Measurements from ENCODE around the gene IGFBP3. TPM values are rescaled to one million over a fixed set of nuclear protein-coding genes. Genes with fewer than 3 reads are reported as not detected.

IGFBP3 gene
- total RNA-seq, 1 donor from 2014 or later = 1,283 TPM

GRCh38 chr7:45921699-45922519 lies 837 bp upstream of the IGFBP3 start:
- Mint-ChIP-seq H3K9me3 (ENCODE audit: unreplicated experiment) (no peaks in the 10 kb centered on the region), H3K27ac (ENCODE audit: unreplicated experiment) (peak overlapping the region; percentile 95), H3K36me3 (ENCODE audit: low read depth, unreplicated experiment) (peaks cover 10% of the 10 kb centered on the region), H3K27me3 (ENCODE audit: low read depth, unreplicated experiment) (no peaks in the 10 kb centered on the region), H3K4me3 (ENCODE audit: unreplicated experiment) (peak overlapping the region; percentile 82), H3K4me1 (ENCODE audit: low read depth, unreplicated experiment) (peaks cover 43% of the 10 kb centered on the region)
- Histone ChIP-seq H4K20me1 (ENCODE audit: insufficient read depth, low read length) (peaks cover 15% of the 10 kb centered on the region), H3K9me3 (ENCODE audit: insufficient read depth, low read depth, low read length) (no peaks in the 10 kb centered on the region), H2AFZ (ENCODE audit: low read depth, low read length) (peak overlapping the region; percentile 45), H3K4me1 (ENCODE audit: insufficient read depth, low read length) (peaks cover 54% of the 10 kb centered on the region), H3K36me3 (ENCODE audit: insufficient read depth, low read length) (no peaks in the 10 kb centered on the region), H3K4me2 (ENCODE audit: low read length) (peak overlapping the region; percentile 87), H3K4me3 (ENCODE audit: insufficient read depth, low read depth, low read length) (peak overlapping the region; percentile 59), H3K79me2 (ENCODE audit: insufficient read depth, low read length) (no peaks in the 10 kb centered on the region), H3K27me3 (ENCODE audit: insufficient read depth, low read length) (peaks cover 9% of the 10 kb centered on the region), H3K9ac (ENCODE audit: low read length) (peak overlapping the region; percentile 71), H3K27ac (ENCODE audit: low read depth, low read length) (peak overlapping the region; percentile 42)
- DNase-seq (ENCODE audit: low read depth) (peak; percentile 57), FAIRE-seq (no peak)
- TF ChIP-seq CTCF (IDR thresholded peaks at IDR 0.05; ENCODE audit: insufficient read depth, low read depth, low read length) (peak; percentile 99), EZH2 (IDR thresholded peaks at IDR 0.05; ENCODE audit: insufficient read depth, low read length) (no peak)

GRCh38 chr7:45921381-45921698 lies 268 bp upstream of the IGFBP3 start:
- FAIRE-seq (no peak), DNase-seq (ENCODE audit: low read depth) (no peak)
- peak overlapping the region; percentile 45 for H2AFZ ChIP-seq (ENCODE audit: low read depth, low read length)
- peak overlapping the region; percentile 29 for H3K27ac Mint-ChIP-seq (ENCODE audit: unreplicated experiment)
- H3K9ac ChIP-seq (ENCODE audit: low read length) = peak overlapping the region; percentile 71
- H3K4me1 ChIP-seq (ENCODE audit: insufficient read depth, low read length) = peaks cover 54% of the 10 kb centered on the region
- H3K36me3 Mint-ChIP-seq (ENCODE audit: low read depth, unreplicated experiment) = peaks cover 13% of the 10 kb centered on the region
- no peak overlapping the region for H3K27ac ChIP-seq (ENCODE audit: low read depth, low read length)
- H3K9me3 Mint-ChIP-seq (ENCODE audit: unreplicated experiment) = no peaks in the 10 kb centered on the region
- peak overlapping the region; percentile 87 for H3K4me2 ChIP-seq (ENCODE audit: low read length)
- no peaks in the 10 kb centered on the region for H3K79me2 ChIP-seq (ENCODE audit: insufficient read depth, low read length)
- H3K4me3 Mint-ChIP-seq (ENCODE audit: unreplicated experiment) = peak overlapping the region; percentile 82
- peaks cover 15% of the 10 kb centered on the region for H4K20me1 ChIP-seq (ENCODE audit: insufficient read depth, low read length)
- peaks cover 2% of the 10 kb centered on the region for H3K36me3 ChIP-seq (ENCODE audit: insufficient read depth, low read length)
- H3K9me3 ChIP-seq (ENCODE audit: insufficient read depth, low read depth, low read length) = no peaks in the 10 kb centered on the region
- peaks cover 9% of the 10 kb centered on the region for H3K27me3 ChIP-seq (ENCODE audit: insufficient read depth, low read length)
- peaks cover 43% of the 10 kb centered on the region for H3K4me1 Mint-ChIP-seq (ENCODE audit: low read depth, unreplicated experiment)
- peak overlapping the region; percentile 59 for H3K4me3 ChIP-seq (ENCODE audit: insufficient read depth, low read depth, low read length)
- TF ChIP-seq EZH2 (IDR thresholded peaks at IDR 0.05; ENCODE audit: insufficient read depth, low read length) = no peak
- no peak for TF ChIP-seq CTCF (IDR thresholded peaks at IDR 0.05; ENCODE audit: insufficient read depth, low read depth, low read length)
- H3K27me3 Mint-ChIP-seq (ENCODE audit: low read depth, unreplicated experiment) = no peaks in the 10 kb centered on the region

GRCh38 chr7:45919993-45920459 lies 1.0 kb downstream of the IGFBP3 start:
- no peak for FAIRE-seq
- DNase-seq (ENCODE audit: low read depth) = peak; percentile 6
- H3K27ac ChIP-seq (ENCODE audit: low read depth, low read length) = no peak overlapping the region
- H3K4me2 ChIP-seq (ENCODE audit: low read length) = peak overlapping the region; percentile 87
- Mint-ChIP-seq H3K4me1 (ENCODE audit: low read depth, unreplicated experiment) (peaks cover 50% of the 10 kb centered on the region), H3K9me3 (ENCODE audit: unreplicated experiment) (no peaks in the 10 kb centered on the region), H3K27ac (ENCODE audit: unreplicated experiment) (peak overlapping the region; percentile 60), H3K27me3 (ENCODE audit: low read depth, unreplicated experiment) (no peaks in the 10 kb centered on the region), H3K4me3 (ENCODE audit: unreplicated experiment) (peak overlapping the region; percentile 96), H3K36me3 (ENCODE audit: low read depth, unreplicated experiment) (peaks cover 20% of the 10 kb centered on the region)
- peaks cover 54% of the 10 kb centered on the region for H3K4me1 ChIP-seq (ENCODE audit: insufficient read depth, low read length)
- TF ChIP-seq EZH2 (IDR thresholded peaks at IDR 0.05; ENCODE audit: insufficient read depth, low read length) (no peak), CTCF (IDR thresholded peaks at IDR 0.05; ENCODE audit: insufficient read depth, low read depth, low read length) (no peak)
- H4K20me1 ChIP-seq (ENCODE audit: insufficient read depth, low read length) = peaks cover 15% of the 10 kb centered on the region
- no peaks in the 10 kb centered on the region for H3K79me2 ChIP-seq (ENCODE audit: insufficient read depth, low read length)
- H3K36me3 ChIP-seq (ENCODE audit: insufficient read depth, low read length) = peaks cover 8% of the 10 kb centered on the region
- peak overlapping the region; percentile 59 for H3K4me3 ChIP-seq (ENCODE audit: insufficient read depth, low read depth, low read length)
- peak overlapping the region; percentile 71 for H2AFZ ChIP-seq (ENCODE audit: low read depth, low read length)
- peak overlapping the region; percentile 64 for H3K9ac ChIP-seq (ENCODE audit: low read length)
- no peaks in the 10 kb centered on the region for H3K9me3 ChIP-seq (ENCODE audit: insufficient read depth, low read depth, low read length)
- peaks cover 9% of the 10 kb centered on the region for H3K27me3 ChIP-seq (ENCODE audit: insufficient read depth, low read length)
